Activated CD4-positive, alpha-beta T cell treated with anti-CD3 and anti-CD28 coated beads, Interleukin-2, amount 50 U/mL, for 48 hours (primary cell): ENCODE measurements around the gene OPN1LW.
"Not testable (repeated sequence)": the region's sequence is repeated elsewhere in the genome, so short reads cannot be mapped to it uniquely, and the experiment has no call there.

Source experiments
- DNase-seq, 2 experiments: peaks; one replicate each; pipeline ENCODE4 v3.0.0-alpha.2; 2020

The OPN1LW gene

GRCh38 chrX:154135458-154136229, 8.4 kb upstream of the OPN1LW start:
- peak; percentile 11 to 30 for DNase-seq

GRCh38 chrX:154136627-154137161, 7.3 kb upstream of the OPN1LW start:
- peak; percentile 65 to 73 for DNase-seq

- no peak for DNase-seq
These were observed 5.2 kb upstream of the OPN1LW start for GRCh38 chrX:154138857-154139256.

- no peak for DNase-seq
These were observed 3.8 kb upstream of the OPN1LW start for GRCh38 chrX:154140206-154140605.

- no peak for DNase-seq
These were observed 3.3 kb upstream of the OPN1LW start for GRCh38 chrX:154140742-154141141.

GRCh38 chrX:154142386-154142785, 1.7 kb upstream of the OPN1LW start:
- no peak for DNase-seq

GRCh38 chrX:154142950-154143745, 895 bp upstream of the OPN1LW start:
- DNase-seq = no peak

- DNase-seq = not testable (repeated sequence)
These were observed 7.0 kb downstream of the OPN1LW start for GRCh38 chrX:154151030-154151429.

- not testable (repeated sequence) for DNase-seq
These were observed 12.2 kb downstream of the OPN1LW start for GRCh38 chrX:154156221-154156620.

- not testable (repeated sequence) for DNase-seq
These were observed 13.2 kb downstream of the OPN1LW start for GRCh38 chrX:154157207-154157606.

GRCh38 chrX:154159345-154159744, 15.3 kb downstream of the OPN1LW start:
- not testable (repeated sequence) for DNase-seq

- not testable (repeated sequence) for DNase-seq
These were observed 20.9 kb downstream of the OPN1LW start for GRCh38 chrX:154164902-154165301.

GRCh38 chrX:154168384-154168783, 24.3 kb downstream of the OPN1LW start:
- not testable (repeated sequence) for DNase-seq

GRCh38 chrX:154172535-154172943, 28.5 kb downstream of the OPN1LW start:
- not testable (repeated sequence) for DNase-seq

GRCh38 chrX:154174356-154174755, 30.3 kb downstream of the OPN1LW start:
- DNase-seq = not testable (repeated sequence)

GRCh38 chrX:154182296-154182695, 38.3 kb downstream of the OPN1LW start, which contains the start of gene OPN1MW:
TSS of gene OPN1MW (plus strand) at chrX:154182596. CDS start at chrX:154182678, 82 bp downstream.
- DNase-seq = not testable (repeated sequence)

GRCh38 chrX:154183794-154184193, 39.8 kb downstream of the OPN1LW start:
- not testable (repeated sequence) for DNase-seq

- not testable (repeated sequence) for DNase-seq
These were observed 48.8 kb downstream of the OPN1LW start for GRCh38 chrX:154192846-154193245.

- DNase-seq = not testable (repeated sequence)
These were observed 50.3 kb downstream of the OPN1LW start for GRCh38 chrX:154194316-154194715.

- DNase-seq = not testable (repeated sequence)
These were observed 52.4 kb downstream of the OPN1LW start for GRCh38 chrX:154196466-154196865.
